NB4 (cell line): Measurements from ENCODE around the gene PCDHB8.
"Not testable (repeated sequence)": the region's sequence is repeated elsewhere in the genome, so short reads cannot be mapped to it uniquely, and the experiment has no call there.

Experiments
- DNase-seq: peaks from one replicate; pipeline ENCODE4 v3.0.0; 2010; ENCODE audit warnings: low read depth
- H3K4me3 ChIP-seq: one replicate; pipeline ENCODE4 v1.5.1; 2011; ENCODE audit warnings: mild to moderate bottlenecking, low read depth, low read length, moderate library complexity
- CTCF ChIP-seq: IDR thresholded peaks from one replicate; pipeline ENCODE4 v1.5.1; 2012; ENCODE audit warnings: low read depth, low read length
- MAX ChIP-seq: IDR thresholded peaks from 2 replicates; pipeline ENCODE4 v1.6.1; 2011; ENCODE audit warnings: low read depth, low read length
- MYC ChIP-seq: IDR thresholded peaks from 2 replicates; pipeline ENCODE4 v1.6.1; 2011; ENCODE audit warnings: low read depth, low read length
- POLR2A ChIP-seq: IDR thresholded peaks from 2 replicates; pipeline ENCODE4 v1.6.1; 2011; ENCODE audit warnings: mild to moderate bottlenecking; ENCODE audit not compliant: insufficient read length; ENCODE audit errors: extremely low read depth

Gene PCDHB8

DNA sequence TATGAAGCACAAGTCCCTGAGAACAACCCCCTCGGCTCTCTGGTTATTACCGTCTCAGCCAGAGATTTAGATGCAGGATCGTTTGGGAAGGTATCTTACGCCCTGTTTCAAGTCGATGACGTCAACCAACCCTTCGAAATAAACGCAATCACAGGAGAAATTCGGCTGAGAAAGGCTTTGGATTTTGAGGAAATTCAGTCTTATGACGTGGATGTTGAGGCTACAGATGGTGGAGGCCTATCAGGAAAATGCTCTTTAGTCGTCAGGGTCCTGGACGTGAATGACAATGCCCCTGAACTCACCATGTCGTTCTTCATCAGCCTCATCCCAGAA is 26.6 kb upstream of the PCDHB8 start:
- TF ChIP-seq MAX (no peak), CTCF (no peak), MYC (no peak), POLR2A (no peak)
- H3K4me3 ChIP-seq = no peak overlapping the region
- DNase-seq = no peak

- DNase-seq = not testable (repeated sequence)
Observed at GRCh38 chr5:141151632-141152031, 26.0 kb upstream of the PCDHB8 start.

GRCh38 chr5:141152096-141152495 is 25.5 kb upstream of the PCDHB8 start:
- not testable (repeated sequence) for H3K4me3 ChIP-seq, DNase-seq

More at GRCh38 chr5:141151632-141152031, 26.0 kb upstream of the PCDHB8 start:
- H3K4me3 ChIP-seq = not testable (repeated sequence)

GRCh38 chr5:141155540-141156374 is 21.8 kb upstream of the PCDHB8 start:
- TF ChIP-seq CTCF (peak; percentile 43), MYC (no peak), POLR2A (no peak)
- H3K4me3 ChIP-seq = no peak overlapping the region
- DNase-seq = peak; percentile 23

- not testable (repeated sequence) for H3K4me3 ChIP-seq, DNase-seq
Observed at GRCh38 chr5:141157356-141157755, 20.2 kb upstream of the PCDHB8 start.

GRCh38 chr5:141157901-141158300 is 19.7 kb upstream of the PCDHB8 start:
- H3K4me3 ChIP-seq, DNase-seq: not testable (repeated sequence)

DNA sequence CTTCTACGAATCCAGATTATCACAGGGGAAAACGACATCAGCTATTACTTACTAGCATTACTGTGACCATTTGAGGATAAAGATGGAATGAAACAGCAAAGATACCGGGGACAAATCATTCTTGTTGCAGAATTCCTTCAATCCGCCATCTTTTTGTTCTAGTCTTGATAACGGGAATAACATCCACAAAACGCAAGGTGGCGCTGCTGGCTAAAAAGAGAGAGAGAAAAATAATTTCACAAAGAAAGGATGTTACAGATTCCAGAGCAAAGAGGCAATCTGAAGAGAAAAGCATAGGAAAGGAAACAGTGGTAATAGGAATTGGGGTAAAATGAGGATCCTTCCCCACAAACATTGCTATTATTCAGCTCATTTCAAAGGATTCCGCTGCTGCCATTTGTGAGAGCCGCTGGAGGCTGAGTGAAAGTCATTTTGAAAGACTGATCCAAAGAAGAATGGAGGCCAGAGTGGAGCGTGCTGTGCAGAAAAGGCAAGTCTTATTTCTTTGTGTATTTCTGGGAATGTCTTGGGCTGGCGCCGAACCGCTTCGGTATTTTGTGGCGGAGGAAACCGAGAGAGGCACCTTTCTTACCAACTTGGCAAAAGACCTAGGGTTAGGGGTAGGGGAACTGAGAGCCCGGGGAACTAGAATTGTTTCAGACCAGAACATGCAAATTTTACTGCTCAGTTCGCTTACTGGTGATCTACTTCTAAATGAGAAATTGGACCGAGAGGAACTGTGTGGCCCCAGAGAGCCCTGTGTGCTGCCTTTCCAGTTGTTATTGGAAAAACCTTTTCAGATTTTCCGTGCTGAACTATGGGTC is 5.0 kb upstream of the PCDHB8 start, which contains the start of gene PCDHB7:
Gene PCDHB7 (plus strand): TSS at position 264 of the 824 bp plus-strand sequence. CDS start 192 bp downstream, at position 456.
- H3K4me3 ChIP-seq = no peak within 1 kb of the TSS
- DNase-seq = peak; percentile 49
- TF ChIP-seq MYC (no peak), CTCF (peak; percentile 70)

- H3K4me3 ChIP-seq, DNase-seq: not testable (repeated sequence)
Observed at GRCh38 chr5:141174291-141175104, 3.1 kb upstream of the PCDHB8 start.
